GF-D8 (cell line): Measurements from ENCODE around the gene CRY2.
"Not testable (repeated sequence)": the region's sequence is repeated elsewhere in the genome, so short reads cannot be mapped to it uniquely, and the experiment has no call there.

Experiments used
- DNase-seq: peaks from one replicate; lab custom pipeline; 2025; lab: John Stamatoyannopoulos, UW

CRY2 gene

DNA sequence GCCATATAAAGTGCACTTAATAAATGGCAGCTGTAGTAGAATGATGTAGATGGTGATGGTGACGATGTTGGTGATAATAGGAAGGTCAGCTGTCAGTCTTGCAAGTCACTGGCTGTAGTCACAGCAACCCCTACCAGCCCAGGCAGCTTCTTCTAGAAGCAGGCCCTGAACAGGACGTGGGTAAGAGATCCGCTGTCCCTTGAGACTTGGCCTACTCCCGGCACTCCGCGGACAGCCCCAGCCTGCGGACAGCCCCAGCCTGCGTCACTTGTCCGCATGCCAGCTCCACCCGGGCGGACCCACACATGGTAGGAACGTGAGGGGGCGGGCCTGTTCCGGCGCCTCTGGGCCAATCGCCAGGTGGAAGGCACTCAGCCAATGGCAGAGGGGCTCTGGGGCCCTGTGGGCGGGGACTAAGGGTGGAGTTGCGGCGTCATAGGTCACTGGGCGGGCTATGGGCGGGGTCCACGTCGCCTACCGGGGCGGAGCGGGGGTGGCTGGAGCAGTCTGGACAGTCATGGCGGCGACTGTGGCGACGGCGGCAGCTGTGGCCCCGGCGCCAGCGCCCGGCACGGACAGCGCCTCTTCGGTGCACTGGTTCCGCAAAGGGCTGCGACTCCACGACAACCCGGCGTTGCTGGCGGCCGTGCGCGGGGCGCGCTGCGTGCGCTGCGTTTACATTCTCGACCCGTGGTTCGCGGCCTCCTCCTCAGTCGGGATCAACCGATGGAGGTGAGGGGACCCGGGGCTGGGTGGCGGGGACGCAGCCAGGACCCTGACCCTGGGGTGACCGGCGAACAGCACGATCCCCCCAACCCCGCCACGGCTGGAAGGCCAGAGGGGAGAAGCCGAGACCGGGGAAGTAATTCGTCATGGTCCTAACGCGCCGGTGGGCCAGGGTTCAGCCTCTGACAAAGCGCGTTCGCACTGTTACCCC lies at the start of gene CRY2:
Gene CRY2, plus strand, starts transcription at position 502 of the 937 bp plus-strand sequence. Its CDS starts 16 bp downstream, at position 518.
- peak; percentile 76 for DNase-seq

DNA sequence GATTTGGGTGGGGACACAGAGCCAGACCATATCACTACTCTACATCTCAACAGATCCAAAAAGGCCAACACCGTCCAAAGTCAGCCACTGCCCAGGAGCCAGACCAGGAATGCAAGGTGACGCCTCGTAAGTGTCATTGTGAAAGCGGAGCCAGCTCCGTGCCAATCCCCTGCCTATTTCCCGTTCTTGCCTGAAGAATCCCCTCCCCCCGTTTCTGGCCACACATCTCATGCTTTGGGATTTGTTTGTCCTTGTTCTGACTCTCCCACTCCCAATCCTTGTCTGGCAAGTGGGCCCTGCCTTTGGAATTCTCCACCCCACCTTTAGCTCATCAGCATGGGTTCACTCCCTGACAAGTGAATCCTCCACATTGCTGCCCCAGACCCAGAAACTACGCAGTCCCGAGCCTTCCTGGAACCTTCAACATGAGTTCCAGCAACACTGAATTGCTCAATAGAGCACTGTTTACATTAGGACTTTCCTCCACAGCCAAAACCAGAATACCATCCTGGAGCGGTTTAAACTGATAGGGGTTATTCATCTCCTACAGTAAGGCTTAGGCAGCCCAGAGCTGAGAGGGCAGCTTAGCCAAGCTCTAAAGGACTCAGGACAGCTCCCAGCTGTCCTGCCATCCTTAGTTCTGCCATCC lies 48.4 kb upstream of the CRY2 start:
- DNase-seq, result no peak

DNA sequence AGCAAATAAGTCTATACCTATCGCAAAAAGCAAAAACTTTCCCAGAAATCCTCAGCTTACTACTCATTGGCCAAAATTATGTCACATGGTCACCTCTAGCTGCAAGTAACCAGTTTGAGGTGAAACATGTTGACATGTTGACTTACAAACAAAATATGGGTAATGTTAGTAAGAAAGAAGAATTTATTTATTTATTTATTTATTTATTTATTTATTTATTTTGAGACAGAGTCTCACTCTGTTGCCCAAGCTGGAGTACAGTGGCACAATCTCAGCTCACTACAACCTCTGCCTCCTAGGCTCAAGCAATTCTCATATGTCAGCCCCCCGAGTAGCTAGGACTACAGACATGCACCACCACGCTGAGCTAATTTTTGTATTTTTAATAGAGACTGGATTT lies 47.7 kb upstream of the CRY2 start:
- no peak for DNase-seq

DNA sequence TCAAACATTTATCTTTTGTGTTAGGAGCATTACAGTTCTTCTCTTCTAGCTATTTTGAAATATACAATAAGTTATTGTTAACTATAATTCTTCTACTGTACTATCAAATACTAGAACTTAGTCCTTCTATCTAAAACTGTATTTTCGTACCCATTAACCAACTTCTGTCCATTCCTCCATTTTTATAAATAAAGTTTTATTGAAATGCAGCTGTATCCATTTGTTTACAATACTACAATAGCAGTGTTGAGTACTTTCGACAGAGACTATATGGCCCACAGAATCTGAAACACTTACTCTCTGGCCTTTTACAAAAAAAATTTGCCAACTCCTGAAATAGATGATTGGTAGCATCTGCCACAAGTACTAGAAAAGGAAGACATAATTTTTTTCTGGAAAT lies 47.0 kb upstream of the CRY2 start:
- DNase-seq, result no peak

DNA sequence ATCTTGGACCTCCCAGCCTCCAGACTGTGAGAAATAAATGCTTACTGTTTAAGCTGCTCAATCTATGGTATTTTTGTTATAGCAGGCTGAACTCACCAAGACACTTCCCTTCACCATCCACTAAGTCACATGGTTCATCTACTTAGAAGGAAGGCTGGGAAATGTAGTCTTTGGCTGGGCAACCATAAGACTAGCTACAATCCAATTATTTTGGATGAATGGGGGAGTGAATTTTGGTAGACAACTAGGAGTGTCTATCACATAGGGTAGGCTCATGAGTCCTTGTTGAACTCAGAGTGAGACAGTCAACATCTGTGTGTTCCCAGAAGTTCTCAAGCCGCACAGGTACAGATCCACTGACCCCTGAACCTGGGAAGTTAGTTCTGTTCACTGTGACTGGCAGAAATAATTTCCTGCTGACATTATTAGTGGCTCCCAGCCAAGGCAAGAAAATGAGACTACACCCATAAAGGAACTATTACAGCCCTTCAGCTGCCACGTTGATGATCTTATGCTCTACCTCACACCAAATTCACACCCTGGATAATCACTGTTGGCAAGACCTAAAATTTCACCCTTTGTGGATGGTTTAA lies 45.5 kb upstream of the CRY2 start:
- no peak for DNase-seq

DNA sequence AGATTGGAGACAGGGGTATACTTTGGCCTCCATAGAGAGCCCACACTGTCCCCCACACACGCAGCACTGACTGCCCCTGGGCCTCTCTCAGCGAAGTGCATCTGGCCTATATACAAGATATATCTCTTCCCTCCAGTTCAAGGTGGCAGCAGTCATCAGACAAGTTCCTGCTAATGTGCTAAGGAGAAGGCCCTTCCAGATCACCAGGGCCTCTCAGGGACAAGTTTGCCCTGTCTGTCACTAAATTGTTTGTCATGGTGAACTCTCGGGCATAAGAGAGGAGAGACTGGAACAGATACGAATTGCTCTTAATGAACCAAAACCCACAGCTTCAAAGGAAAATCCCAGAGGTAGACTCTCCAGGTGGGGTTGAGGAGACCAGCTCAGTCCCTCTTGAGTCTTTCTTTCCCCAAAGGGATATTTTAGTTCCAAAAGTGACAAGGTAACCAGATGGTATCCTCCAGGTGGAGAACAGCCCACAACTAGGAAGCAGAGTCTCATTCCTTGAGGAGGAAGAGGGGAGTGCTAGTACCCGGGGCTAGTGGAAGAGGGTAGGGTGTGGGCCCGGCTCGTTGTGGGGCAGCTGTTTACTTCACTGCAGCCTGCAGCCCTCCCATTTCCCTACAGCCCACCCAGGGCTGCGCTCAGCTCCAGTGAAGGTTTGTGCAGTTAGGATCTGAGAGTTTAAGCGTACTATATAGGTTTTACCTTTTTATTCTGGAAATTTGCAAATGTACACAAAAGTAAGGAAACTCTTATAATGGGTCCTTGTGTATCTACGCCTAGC lies 44.6 kb upstream of the CRY2 start:
- no peak for DNase-seq

DNA sequence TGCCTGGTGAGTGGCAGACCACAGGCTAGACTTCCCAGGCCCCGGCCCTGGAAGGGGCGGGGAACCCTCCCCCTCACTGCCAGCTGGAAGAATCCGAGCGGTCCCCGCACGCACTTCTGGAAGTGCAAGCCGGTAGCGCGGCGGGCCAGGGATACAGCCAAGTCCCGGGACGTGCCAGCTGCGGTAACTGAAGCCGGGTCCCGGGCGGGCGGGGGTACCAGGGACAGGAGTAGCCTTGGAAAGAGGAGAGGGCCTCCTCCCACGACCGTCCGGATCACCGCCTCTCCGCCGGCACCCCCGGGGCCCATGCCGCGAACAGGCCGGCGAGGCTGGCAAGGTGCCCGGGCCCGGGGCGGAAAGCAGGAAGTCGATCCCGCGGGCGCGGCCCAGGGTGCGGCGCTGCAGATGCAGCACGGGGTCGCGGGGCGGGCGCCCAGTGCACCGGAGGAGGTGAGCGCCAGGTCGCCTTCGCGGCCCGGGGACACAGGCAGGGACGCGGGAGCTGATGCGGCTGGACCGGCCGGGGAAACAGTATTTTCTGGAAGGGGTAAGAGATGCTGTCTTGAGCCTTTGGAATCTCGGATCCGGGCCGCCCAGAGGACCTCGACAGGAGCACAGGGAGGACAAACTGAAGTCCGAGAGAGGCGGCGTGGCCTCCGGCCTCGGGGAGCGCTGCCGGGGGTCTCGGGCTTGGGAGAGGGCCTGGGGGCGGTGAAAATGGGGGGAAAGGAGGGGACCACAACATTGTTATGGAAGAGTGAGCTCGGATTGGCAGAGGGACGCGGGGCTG lies 43.1 kb upstream of the CRY2 start:
- no peak for DNase-seq

DNA sequence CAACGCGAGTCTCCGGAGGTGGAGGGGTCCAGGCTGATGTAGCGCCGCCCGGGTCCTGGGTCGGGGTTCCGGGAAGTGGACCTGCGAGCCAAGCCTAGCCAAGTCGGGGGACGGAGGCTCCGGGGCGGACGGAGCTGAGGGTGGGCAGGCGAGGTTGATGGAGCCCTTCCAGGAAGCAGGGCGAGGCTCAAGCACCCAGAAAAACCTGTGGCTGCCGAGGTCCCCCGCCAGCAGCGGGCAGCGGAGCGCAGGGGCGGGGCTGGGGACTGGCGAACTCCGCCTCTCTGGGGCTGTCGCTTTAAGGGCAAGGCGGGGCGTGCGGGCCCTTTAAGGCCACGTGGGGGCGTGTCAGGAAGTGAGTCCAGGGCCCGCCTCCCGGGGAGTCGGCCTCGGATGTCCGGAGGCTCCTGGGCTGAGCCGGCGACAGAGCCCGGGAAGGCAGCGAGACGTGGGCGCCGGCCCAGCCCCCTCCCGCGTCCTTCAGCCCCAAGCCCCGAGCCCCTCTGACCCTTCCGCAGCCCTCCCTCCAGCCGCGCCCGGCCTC lies 42.4 kb upstream of the CRY2 start, which contains the start of gene SLC35C1:
Gene SLC35C1, plus strand, starts transcription at position 389 of the 544 bp plus-strand sequence. CDS start 653 bp downstream, outside the sequence.
- peak; percentile 73 for DNase-seq

DNA sequence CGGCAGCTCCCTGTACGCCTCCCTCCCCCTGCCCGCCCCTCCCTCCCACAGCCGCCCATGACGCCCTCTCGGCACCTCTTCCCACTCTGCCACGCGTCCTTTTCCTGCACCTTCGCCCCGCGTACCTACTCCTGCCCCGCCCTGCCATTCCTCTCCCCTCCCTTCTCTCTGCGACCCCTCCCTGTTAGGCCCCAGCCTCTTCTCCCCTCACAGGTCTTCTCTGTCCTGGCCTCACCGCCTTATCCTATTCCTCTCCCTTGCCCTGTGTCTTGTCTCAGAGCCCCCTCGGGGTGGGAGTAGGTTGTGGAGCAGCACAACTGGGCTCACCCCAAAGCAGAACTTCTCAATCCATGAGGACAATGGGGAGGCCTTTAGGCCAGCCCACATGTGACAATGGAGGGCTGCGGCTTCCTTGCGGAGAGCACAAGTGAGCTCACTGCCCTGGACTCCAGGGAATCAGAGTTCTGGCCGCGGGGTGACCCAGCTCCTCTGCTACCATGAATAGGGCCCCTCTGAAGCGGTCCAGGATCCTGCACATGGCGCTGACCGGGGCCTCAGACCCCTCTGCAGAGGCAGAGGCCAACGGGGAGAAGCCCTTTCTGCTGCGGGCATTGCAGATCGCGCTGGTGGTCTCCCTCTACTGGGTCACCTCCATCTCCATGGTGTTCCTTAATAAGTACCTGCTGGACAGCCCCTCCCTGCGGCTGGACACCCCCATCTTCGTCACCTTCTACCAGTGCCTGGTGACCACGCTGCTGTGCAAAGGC lies 41.8 kb upstream of the CRY2 start:
- no peak for DNase-seq

DNA sequence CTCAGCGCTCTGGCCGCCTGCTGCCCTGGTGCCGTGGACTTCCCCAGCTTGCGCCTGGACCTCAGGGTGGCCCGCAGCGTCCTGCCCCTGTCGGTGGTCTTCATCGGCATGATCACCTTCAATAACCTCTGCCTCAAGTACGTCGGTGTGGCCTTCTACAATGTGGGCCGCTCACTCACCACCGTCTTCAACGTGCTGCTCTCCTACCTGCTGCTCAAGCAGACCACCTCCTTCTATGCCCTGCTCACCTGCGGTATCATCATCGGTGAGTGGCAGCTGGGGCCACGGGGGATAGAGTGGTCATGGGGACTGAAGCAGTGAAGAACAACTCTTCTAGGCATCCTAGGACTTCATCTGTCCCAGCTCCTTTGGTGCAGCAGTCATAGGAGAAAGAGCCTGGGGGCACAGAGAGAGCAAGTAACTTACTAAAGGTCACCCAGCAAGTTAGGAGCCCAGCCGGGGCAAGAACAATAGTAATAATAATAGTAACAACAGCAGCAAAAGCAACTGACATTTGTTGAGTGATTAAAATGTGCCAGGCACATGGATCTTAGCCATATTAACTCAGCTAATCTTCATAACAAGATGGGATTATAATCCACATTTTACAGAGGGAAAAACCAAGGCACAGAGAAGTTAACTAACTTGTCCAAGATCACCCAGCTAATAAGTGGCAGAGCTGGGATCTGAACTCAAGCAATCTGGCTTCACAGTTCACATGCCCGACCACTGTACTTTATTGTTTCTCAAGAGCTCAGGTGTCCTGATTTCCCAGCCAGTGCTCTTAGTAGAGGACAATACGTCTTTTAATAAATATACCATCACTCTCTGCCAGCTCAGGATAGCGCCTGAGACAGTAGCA lies 41.0 kb upstream of the CRY2 start:
- DNase-seq, result no peak

DNA sequence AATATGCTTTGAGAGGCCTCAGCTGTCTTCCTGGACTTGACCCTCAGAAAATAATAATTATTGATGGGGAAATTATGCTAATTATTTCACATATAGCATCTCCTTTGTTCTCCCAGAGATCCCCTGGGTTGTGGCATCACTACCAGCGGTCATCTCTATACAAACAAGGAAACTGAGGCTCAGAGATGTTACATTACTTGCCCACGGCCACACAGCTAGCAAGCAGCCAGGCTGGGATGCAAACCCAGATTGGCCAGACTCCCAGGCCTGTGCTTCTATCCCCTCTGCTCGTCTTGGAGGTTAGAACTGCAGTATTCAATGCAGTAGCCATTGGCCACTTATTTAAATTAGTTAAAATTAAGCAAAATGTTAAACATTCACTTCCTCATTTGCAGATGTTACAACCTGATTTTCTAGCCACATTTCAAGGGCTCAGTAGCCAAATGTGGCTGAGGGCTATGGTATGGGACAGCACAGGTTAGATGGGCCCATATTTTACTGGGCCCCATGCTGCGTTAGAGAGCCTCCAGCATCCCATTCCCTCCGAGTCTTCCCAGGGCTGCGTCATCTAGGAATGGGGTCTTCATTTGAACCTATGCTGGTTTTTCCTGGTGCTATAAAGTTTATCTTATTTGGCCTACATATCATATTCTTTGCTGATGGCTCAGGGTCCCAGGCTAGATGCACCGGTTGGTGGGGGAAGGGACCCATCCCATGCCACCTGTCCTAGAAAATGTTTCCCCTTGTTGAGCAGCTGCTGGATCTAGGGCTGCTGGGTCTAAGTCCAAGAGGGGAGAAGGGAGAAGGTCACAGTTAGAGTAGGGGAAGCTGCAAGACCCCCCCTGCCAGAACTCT lies 40.1 kb upstream of the CRY2 start:
- DNase-seq, result no peak

DNA sequence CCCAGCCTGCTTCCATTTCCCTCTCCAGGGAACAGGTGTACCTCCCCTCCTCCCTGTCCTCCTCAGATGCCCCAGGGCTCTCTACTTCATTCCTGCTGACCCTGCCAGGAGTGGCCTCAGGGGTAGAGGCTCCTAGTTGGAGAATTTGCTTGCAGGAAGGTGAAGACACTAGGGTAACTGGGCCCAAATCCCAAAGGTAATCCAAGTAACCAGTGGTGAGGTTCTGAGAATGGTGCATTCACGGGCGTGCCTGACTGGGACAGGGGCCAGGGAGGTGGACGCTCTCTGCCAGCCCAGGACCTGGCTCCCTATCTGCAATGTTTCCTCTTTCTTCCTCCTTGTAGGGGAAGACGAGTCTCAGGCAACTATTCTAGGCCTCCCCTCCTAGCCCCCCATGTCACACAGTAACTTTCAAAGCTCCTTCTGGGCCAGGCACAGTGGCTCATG lies 39.5 kb upstream of the CRY2 start:
- DNase-seq, result no peak

DNA sequence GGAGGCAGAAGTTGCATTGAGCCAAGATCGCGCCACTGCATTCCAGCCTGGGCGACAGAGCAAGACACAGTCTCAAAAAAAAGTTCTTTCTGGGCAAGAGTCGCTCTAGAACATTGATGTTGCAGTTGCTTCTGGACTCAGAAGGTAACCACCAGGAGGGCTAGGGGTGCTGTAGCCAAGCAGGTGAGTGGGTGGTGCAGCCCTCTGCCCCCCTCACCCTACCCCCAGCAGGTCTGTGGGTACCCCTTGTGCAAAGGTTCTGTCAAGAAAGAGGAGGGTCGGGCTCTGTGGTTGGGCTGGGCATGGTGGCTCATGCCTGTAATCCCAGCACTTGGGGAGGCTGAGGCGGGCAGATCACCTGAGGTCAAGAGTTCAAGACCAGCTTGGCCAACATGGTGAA lies 38.8 kb upstream of the CRY2 start:
- not testable (repeated sequence) for DNase-seq

DNA sequence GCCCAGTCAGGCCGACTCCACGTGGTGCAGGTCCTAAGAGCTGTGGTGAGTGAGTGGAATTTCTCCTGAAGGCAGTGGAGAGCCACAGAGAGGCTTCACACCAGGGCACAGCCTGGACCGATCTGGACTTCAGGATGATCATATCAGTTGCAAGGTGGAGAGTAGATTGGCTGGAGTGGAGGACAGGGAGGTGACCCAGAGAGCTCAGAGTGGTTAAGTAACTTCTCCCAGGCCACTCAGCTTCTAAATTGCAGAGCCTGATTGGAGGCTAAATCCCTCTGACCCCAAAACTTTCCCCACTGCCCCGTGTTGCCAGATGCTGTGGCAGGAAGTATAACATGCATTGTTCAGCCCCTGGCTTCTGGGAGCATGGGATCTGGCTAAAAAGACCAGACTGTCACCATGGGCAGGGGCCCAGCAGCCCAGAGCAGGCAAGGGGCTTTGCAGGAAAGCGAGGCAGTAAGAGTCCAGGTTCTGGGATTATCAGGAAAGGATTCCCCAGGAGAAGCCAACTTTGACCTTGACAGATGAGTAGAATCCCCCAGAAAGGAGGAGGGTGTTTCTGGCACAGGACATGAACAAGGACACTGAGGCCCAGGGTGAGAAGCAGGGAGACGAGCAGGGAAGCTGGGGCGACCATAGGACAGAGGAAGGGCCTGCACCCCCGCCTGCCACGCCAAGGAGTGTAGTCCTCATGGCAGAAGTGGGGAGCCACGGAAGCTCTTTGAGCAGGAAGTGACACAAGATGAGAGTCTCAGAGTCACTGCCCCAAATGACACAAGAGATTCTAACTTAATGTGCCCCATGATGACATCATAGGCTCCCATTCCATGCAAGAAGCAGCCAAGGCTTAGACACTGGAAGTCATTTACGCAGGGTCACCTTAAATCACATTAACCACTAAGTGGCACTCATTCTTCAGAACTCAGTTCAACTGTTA lies 37.5 kb upstream of the CRY2 start:
- DNase-seq, result no peak

DNA sequence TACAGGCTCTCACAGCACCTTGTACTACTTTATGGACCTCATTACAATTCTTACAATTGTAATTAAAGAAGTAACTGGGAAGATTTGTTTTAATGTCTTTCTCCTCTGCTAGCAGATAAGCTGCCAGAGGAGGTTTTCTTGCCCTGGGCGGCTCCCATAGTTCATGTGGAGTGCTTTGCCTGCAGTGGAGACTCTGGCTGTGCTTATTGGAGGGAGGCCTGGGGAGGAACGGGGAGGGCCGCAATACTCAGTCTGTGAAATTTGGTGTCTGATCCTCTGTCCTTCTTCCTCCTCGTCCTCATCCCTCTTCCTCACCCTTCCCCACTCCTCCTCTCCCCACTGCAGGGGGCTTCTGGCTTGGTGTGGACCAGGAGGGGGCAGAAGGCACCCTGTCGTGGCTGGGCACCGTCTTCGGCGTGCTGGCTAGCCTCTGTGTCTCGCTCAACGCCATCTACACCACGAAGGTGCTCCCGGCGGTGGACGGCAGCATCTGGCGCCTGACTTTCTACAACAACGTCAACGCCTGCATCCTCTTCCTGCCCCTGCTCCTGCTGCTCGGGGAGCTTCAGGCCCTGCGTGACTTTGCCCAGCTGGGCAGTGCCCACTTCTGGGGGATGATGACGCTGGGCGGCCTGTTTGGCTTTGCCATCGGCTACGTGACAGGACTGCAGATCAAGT lies 36.7 kb upstream of the CRY2 start:
- DNase-seq, result no peak

DNA sequence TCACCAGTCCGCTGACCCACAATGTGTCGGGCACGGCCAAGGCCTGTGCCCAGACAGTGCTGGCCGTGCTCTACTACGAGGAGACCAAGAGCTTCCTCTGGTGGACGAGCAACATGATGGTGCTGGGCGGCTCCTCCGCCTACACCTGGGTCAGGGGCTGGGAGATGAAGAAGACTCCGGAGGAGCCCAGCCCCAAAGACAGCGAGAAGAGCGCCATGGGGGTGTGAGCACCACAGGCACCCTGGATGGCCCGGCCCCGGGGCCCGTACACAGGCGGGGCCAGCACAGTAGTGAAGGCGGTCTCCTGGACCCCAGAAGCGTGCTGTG lies 36.2 kb upstream of the CRY2 start:
- DNase-seq, result no peak
